CD14-positive monocyte (primary cell): ENCODE data around the gene CDC42BPB. TPM values are rescaled to one million over a fixed set of nuclear protein-coding genes. Genes with fewer than 3 reads are reported as not detected.

Experiments
- DNase-seq, 3 donors: peaks; one replicate each; pipeline ENCODE4 v3.0.0-alpha.2; 2011 to 2022
- H2AFZ ChIP-seq: 2 replicates; pipeline ENCODE4 v1.6.0; 2012; ENCODE audit warnings: mild to moderate bottlenecking, low read depth, low read length, inconsistent platforms; ENCODE audit not compliant: insufficient read depth, poor library complexity, severe bottlenecking
- H3K27ac ChIP-seq, 2 donors: 1 replicate in 1 of 2; 2 replicates in 1 of 2; pipeline ENCODE4 v1.5.1; 2012 to 2013; ENCODE audit warnings: low read length in 2 of 2, control low read depth in 1 of 2, inconsistent platforms in 1 of 2, low read depth in 1 of 2, mild to moderate bottlenecking in 1 of 2
- H3K27me3 ChIP-seq, 2 donors: one replicate each; pipeline versions ENCODE4 v1.6.0 to v1.6.1; 2011 to 2013; ENCODE audit warnings: low read length in 2 of 2; ENCODE audit not compliant: control insufficient read depth in 2 of 2, insufficient read depth in 2 of 2
- H3K36me3 ChIP-seq, 2 donors: replicated peaks in 1 of 2; 1 replicate in 1 of 2; 2 replicates in 1 of 2; pipeline versions ENCODE4 v1.5.1 to v1.6.1; 2012 to 2013; ENCODE audit warnings: low read length in 2 of 2, control low read depth in 1 of 2, inconsistent platforms in 1 of 2, mild to moderate bottlenecking in 1 of 2; ENCODE audit not compliant: insufficient read depth in 2 of 2, control insufficient read depth in 1 of 2
- H3K4me1 ChIP-seq, 2 donors: 1 replicate in 1 of 2; 2 replicates in 1 of 2; pipeline versions ENCODE4 v1.5.1 to v1.6.1; 2012 to 2013; ENCODE audit warnings: low read length in 2 of 2, control low read depth in 1 of 2, inconsistent platforms in 1 of 2, mild to moderate bottlenecking in 1 of 2, moderate library complexity in 1 of 2; ENCODE audit not compliant: insufficient read depth in 2 of 2, control insufficient read depth in 1 of 2
- H3K4me2 ChIP-seq: replicated peaks from 2 replicates; pipeline ENCODE3; 2012; ENCODE audit warnings: low read length, moderate library complexity, mild to moderate bottlenecking; ENCODE audit not compliant: poor library complexity, severe bottlenecking; ENCODE audit errors: extremely low read depth
- H3K4me3 ChIP-seq, 3 experiments: fragments of 200-600 bp in 1 of 3; sonication (generic) in 1 of 3; replicated peaks in 1 of 3; 1 replicate in 2 of 3; 2 replicates in 1 of 3; pipeline ENCODE4 v1.5.1; 2011 to 2013; ENCODE audit warnings: low read length in 3 of 3, mild to moderate bottlenecking in 3 of 3, control low read depth in 2 of 3, low read depth in 2 of 3, inconsistent platforms in 1 of 3, moderate library complexity in 1 of 3
- H3K79me2 ChIP-seq: 2 replicates; pipeline ENCODE4 v1.6.0; 2012; ENCODE audit warnings: mild to moderate bottlenecking, control low read depth, inconsistent platforms, low read length, moderate library complexity; ENCODE audit not compliant: insufficient read depth
- H3K9ac ChIP-seq: 2 replicates; pipeline ENCODE4 v1.6.0; 2017; ENCODE audit warnings: low read length, mild to moderate bottlenecking; ENCODE audit not compliant: insufficient read depth, poor library complexity, severe bottlenecking
- H3K9me3 ChIP-seq, 2 donors: replicated peaks in 1 of 2; 1 replicate in 1 of 2; 2 replicates in 1 of 2; pipeline versions ENCODE4 v1.5.1 to v1.6.1; 2012 to 2013; ENCODE audit warnings: low read length in 2 of 2, control low read depth in 1 of 2; ENCODE audit not compliant: control insufficient read depth in 1 of 2, insufficient read depth in 1 of 2
- H4K20me1 ChIP-seq: 2 replicates; pipeline ENCODE4 v1.6.0; 2012; ENCODE audit warnings: mild to moderate bottlenecking, low read length, control low read depth, moderate library complexity; ENCODE audit not compliant: insufficient read depth
- H3K27ac Mint-ChIP-seq, 7 donors: one replicate each; pipeline ENCODE4 v1.8.0; 2020; ENCODE audit warnings: mild to moderate bottlenecking in 7 of 7, mixed read lengths in 7 of 7, moderate library complexity in 6 of 7, inconsistent platforms in 2 of 7
- H3K27me3 Mint-ChIP-seq, 3 donors: one replicate each; pipeline ENCODE4 v1.8.0; 2021 to 2022; ENCODE audit warnings: low read depth in 3 of 3, mild to moderate bottlenecking in 3 of 3, mixed read lengths in 3 of 3, moderate library complexity in 3 of 3, inconsistent platforms in 1 of 3
- H3K36me3 Mint-ChIP-seq, 2 donors: one replicate each; pipeline ENCODE4 v1.8.0; 2020; ENCODE audit warnings: mixed read lengths in 2 of 2, inconsistent platforms in 1 of 2, mild to moderate bottlenecking in 1 of 2
- H3K4me1 Mint-ChIP-seq: one replicate; pipeline ENCODE4 v1.8.0; 2020; ENCODE audit warnings: mild to moderate bottlenecking, mixed read lengths
- H3K4me3 Mint-ChIP-seq, 2 donors: one replicate each; pipeline ENCODE4 v1.8.0; 2020; ENCODE audit warnings: mild to moderate bottlenecking in 2 of 2, mixed read lengths in 2 of 2, moderate library complexity in 1 of 2
- H3K9me3 Mint-ChIP-seq, 7 donors: one replicate each; pipeline ENCODE4 v1.8.0; 2020 to 2022; ENCODE audit warnings: mixed read lengths in 7 of 7, mild to moderate bottlenecking in 6 of 7, moderate library complexity in 6 of 7, inconsistent platforms in 2 of 7
- CTCF ChIP-seq: fragments of 200-600 bp; IDR thresholded peaks from one replicate; pipeline ENCODE4 v1.8.0; 2022; ENCODE audit warnings: antibody characterized with exemption, mild to moderate bottlenecking
- WGBS: methylation state at CpG from one replicate; pipeline ENCODE4 v1.1.5; 2013; ENCODE audit warnings: missing lambda C conversion rate; ENCODE audit not compliant: insufficient coverage; 5-methylcytosine and 5-hydroxymethylcytosine counted together
- intact Hi-C, 2 donors: fragments of 100-400 bp; cut with micrococcal nuclease; formaldehyde crosslinking; loops; one replicate each; pipeline versions ENCODE4 v1.15.0 to v1.15.1; 2023
- polyA plus RNA-seq, 3 donors: library from polyadenylated mRNA; depleted of rRNA in 1 of 3; unstranded in 2 of 3; stranded (reverse) in 1 of 3; fragments of 300-500 nt in 2 of 3; fragments of >200 nt in 1 of 3; fragmentation: Illumina TruSeq in 2 of 3; gene quantifications; 1 replicate in 2 of 3; 2 replicates in 1 of 3; pipeline ENCODE4 v1.2.3, GENCODE V29; 2012 to 2021

Gene CDC42BPB
- polyA plus RNA-seq, 3 donors, result 0.25 to 19.0 (median 0.60) TPM

GRCh38 chr14:102889615-102890014, 167.7 kb downstream of the CDC42BPB start:
- Mint-ChIP-seq H3K27ac (peak overlapping the region in 2 of 7 donors; percentile 46 to 50), H3K9me3 (peaks cover 0 to 1% (median 0%) of the 10 kb centered on the region in 7 donors), H3K27me3 (no peaks in the 10 kb centered on the region), H3K4me3 (no peak overlapping the region), H3K4me1 (no peaks in the 10 kb centered on the region), H3K36me3 (peaks cover 72 to 89% of the 10 kb centered on the region in 2 donors)
- H3K4me3 ChIP-seq, result no peak overlapping the region
- H3K79me2 ChIP-seq, result no peaks in the 10 kb centered on the region
- H3K27me3 ChIP-seq, result no peaks in the 10 kb centered on the region
- H3K9ac ChIP-seq, result no peak overlapping the region
- no peak overlapping the region for H3K27ac ChIP-seq
- intact Hi-C loops, result no loop called here
- no peak for DNase-seq
- 97% methylated on average over 3 of the region's 7 CpGs for WGBS
- H2AFZ ChIP-seq, result no peak overlapping the region
- peaks cover 82 to 98% of the 10 kb centered on the region in 2 donors for H3K36me3 ChIP-seq
- H4K20me1 ChIP-seq, result peaks cover 19% of the 10 kb centered on the region
- H3K9me3 ChIP-seq, result no peaks in the 10 kb centered on the region
- no peaks in the 10 kb centered on the region for H3K4me1 ChIP-seq
- TF ChIP-seq CTCF, result no peak
- no peak overlapping the region for H3K4me2 ChIP-seq

GRCh38 chr14:102888748-102889147, 168.6 kb downstream of the CDC42BPB start:
- no peak for DNase-seq
- Mint-ChIP-seq H3K9me3 (peaks cover 0 to 1% (median 0%) of the 10 kb centered on the region in 7 donors), H3K36me3 (peaks cover 72 to 90% of the 10 kb centered on the region in 2 donors), H3K27ac (no peak overlapping the region), H3K4me3 (no peak overlapping the region), H3K27me3 (no peaks in the 10 kb centered on the region), H3K4me1 (no peaks in the 10 kb centered on the region)
- no CpG with 5 or more reads among the region's 1 CpG for WGBS
- Histone ChIP-seq H3K4me2 (no peak overlapping the region), H3K36me3 (peaks cover 80 to 100% of the 10 kb centered on the region in 2 donors), H3K27ac (no peak overlapping the region), H3K4me1 (no peaks in the 10 kb centered on the region), H3K4me3 (no peak overlapping the region), H4K20me1 (peaks cover 19% of the 10 kb centered on the region), H3K79me2 (no peaks in the 10 kb centered on the region), H2AFZ (no peak overlapping the region), H3K9me3 (no peaks in the 10 kb centered on the region), H3K27me3 (no peaks in the 10 kb centered on the region), H3K9ac (no peak overlapping the region)
- TF ChIP-seq CTCF, result no peak
- intact Hi-C loops, result no loop called here
